NCI-H2227 (cell line): ENCODE measurements around the gene KCNAB1.

ENCODE experiments used
- DNase-seq: peaks from one replicate; lab custom pipeline; 2025; ENCODE audit not compliant: unreplicated experiment; lab: John Stamatoyannopoulos, UW

Gene KCNAB1

GRCh38 chr3:156360963-156361362 is 240.6 kb downstream of the KCNAB1 start:
- no peak for DNase-seq

- DNase-seq = no peak
Observed at GRCh38 chr3:156366559-156366958, 246.2 kb downstream of the KCNAB1 start.

- no peak for DNase-seq
Observed at GRCh38 chr3:156368189-156368588, 247.8 kb downstream of the KCNAB1 start.

GRCh38 chr3:156371701-156372100 is 251.3 kb downstream of the KCNAB1 start:
- no peak for DNase-seq

- no peak for DNase-seq
Observed at GRCh38 chr3:156373095-156373494, 252.7 kb downstream of the KCNAB1 start.

GRCh38 chr3:156373654-156374053 is 253.3 kb downstream of the KCNAB1 start:
- DNase-seq = no peak

- no peak for DNase-seq
Observed at GRCh38 chr3:156376199-156376598, 255.8 kb downstream of the KCNAB1 start.

- DNase-seq = no peak
Observed at GRCh38 chr3:156377266-156377665, 256.9 kb downstream of the KCNAB1 start.

- no peak for DNase-seq
Observed at GRCh38 chr3:156377718-156378117, 257.3 kb downstream of the KCNAB1 start.

GRCh38 chr3:156378871-156379270 is 258.5 kb downstream of the KCNAB1 start:
- DNase-seq = no peak

GRCh38 chr3:156379327-156379726 is 258.9 kb downstream of the KCNAB1 start:
- no peak for DNase-seq

- DNase-seq = no peak
Observed at GRCh38 chr3:156381253-156381652, 260.9 kb downstream of the KCNAB1 start.

GRCh38 chr3:156382458-156383346 is 262.3 kb downstream of the KCNAB1 start:
- peak; percentile 6 for DNase-seq

GRCh38 chr3:156383441-156384025 is 263.2 kb downstream of the KCNAB1 start:
- no peak for DNase-seq

- no peak for DNase-seq
Observed at GRCh38 chr3:156388497-156389448, 268.4 kb downstream of the KCNAB1 start.

GRCh38 chr3:156389449-156389950 is 269.1 kb downstream of the KCNAB1 start:
- no peak for DNase-seq

GRCh38 chr3:156390846-156391245 is 270.5 kb downstream of the KCNAB1 start:
- no peak for DNase-seq

GRCh38 chr3:156395961-156396710 is 275.8 kb downstream of the KCNAB1 start:
- no peak for DNase-seq

GRCh38 chr3:156396851-156397250 is 276.5 kb downstream of the KCNAB1 start:
- DNase-seq = no peak

- no peak for DNase-seq
Observed at GRCh38 chr3:156397534-156397933, 277.2 kb downstream of the KCNAB1 start.
